ENCODE data around the gene FGF21. TPM values are rescaled to one million over a fixed set of nuclear protein-coding genes. Genes with fewer than 3 reads are reported as not detected.

Gene FGF21
- total and polyA plus RNA-seq, 4 experiments from 2014 or later: not detected

DNA sequence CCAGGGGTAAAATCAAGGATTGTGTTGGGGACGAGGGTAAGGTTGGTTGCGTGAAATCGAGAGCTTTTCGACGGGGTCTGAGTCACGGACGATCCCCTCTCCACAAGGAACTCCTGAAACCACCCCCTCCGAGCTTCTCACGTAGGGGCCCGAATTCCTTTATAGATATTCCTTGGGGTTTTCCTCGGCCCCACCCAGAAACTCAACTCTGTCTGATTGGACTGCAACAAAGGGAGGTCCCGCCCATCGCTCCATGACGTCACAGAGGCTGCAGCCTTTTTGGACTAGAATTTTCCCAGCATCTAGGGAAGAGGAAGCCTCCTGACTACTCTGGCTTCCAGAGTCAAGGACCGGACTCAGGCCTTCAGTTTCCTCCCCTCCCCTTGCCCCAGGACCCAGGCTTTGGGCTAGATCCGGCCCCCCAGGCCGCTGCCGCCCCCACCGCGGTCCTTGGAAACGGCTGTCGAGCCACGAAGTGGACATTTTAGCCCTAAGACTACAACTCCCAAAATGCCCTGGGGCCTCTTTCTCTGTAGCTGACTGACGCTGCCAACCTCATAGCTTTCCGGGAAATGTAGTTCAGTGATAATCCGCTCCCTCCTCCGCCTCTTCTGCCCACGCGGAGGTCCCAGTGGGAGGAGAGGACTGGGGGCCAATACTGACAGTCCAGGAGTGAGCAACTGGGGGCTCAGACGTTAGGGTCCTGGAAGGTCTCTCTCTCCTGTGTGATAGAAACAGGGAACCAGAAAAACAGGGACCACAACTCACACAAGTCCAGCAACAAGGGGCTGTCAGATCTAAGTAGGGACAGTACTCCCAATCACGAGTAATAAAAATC lies 8.4 kb upstream of the FGF21 start, which contains the start of gene IZUMO1:
Gene IZUMO1 (minus strand): TSS at position 172 of the 838 bp plus-strand sequence. CDS start 1,050 bp downstream, outside the sequence.
- no peaks in the 10 kb centered on the region for H3K9me3 ChIP-seq (ENCODE audit: control insufficient read depth in 1 of 2, low read length in 2 of 2)
- Mint-ChIP-seq H3K4me1 (peaks cover 4 to 24% (median 12%) of the 10 kb centered on the region in 4 donors), H3K4me3 (peak within 1 kb of the TSS in 3 of 8 donors; percentile 6 to 39 (median 35)), H3K27me3 (peaks cover 0 to 4% of the 10 kb centered on the region in 2 donors), H3K9me3 (peaks cover 0 to 1% (median 0%) of the 10 kb centered on the region in 8 donors), H3K27ac (peak within 1 kb of the TSS in 3 of 7 donors; percentile 1 to 60 (median 21)), H3K36me3 (no peaks in the 10 kb centered on the region)
- peaks cover 12% of the 10 kb centered on the region for H3K4me1 ChIP-seq (ENCODE audit: insufficient read depth, low read length)
- POLR2A ChIA-PET (ENCODE audit: partially characterized antibody): interaction anchor here (1.3 kb wide), 1 partner anchor 8 kb away, joined by 3 read pairs; no protein-coding TSS in a partner anchor
- intact Hi-C loops (cut with micrococcal nuclease): no loop called here
- peak; percentile 46 to 70 (median 55) for DNase-seq
- no peak within 1 kb of the TSS for H3K27ac ChIP-seq (ENCODE audit: low read depth, low read length)
- peaks cover 5% of the 10 kb centered on the region for H3K27me3 ChIP-seq (ENCODE audit: insufficient read depth, low read length)
- no peaks in the 10 kb centered on the region for H3K36me3 ChIP-seq (ENCODE audit: insufficient read depth, low read length)
- H3K4me3 ChIP-seq (ENCODE audit: low read length in 2 of 2): peak within 1 kb of the TSS in 1 of 2 donors; percentile 23
- CTCF ChIA-PET (ENCODE audit: partially characterized antibody): no interaction called here

DNA sequence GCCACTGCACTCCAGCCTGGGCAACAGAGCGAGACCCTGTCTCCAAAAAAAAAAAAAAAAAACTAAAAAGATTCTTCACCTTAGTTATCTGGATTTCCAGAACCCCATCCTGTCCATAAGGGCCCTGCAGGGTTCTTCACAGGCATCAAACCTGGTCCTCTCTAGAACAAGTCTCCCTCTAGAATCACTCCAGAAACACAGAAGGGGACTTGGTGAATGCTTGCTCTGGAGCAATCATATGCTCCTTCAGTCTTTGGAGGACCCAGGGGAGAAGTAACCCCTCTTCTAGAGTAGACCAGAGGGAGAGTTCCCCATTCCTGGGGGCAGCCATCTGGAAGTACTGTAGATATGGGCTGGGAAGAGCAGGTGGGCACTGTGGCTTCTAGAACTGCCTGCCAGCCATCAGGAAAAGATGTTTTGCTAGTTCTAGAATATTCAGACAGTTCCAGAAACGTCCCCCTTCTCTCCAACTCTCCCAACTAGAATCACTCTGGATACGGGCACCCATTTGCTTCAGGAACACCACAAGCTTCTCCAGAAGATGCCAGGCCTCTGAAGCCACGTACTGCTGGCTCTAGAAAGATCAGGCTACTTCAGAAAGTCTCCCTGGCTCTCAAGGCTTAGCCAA lies 5.6 kb upstream of the FGF21 start:
- peak in 1 of 5 donors; percentile 27 for DNase-seq
- intact Hi-C loops (cut with micrococcal nuclease): no loop called here
- no peak overlapping the region for H3K27ac ChIP-seq (ENCODE audit: low read depth, low read length)
- H3K9me3 ChIP-seq (ENCODE audit: control insufficient read depth in 1 of 2, low read length in 2 of 2): no peaks in the 10 kb centered on the region
- Mint-ChIP-seq H3K27me3 (peaks cover 8 to 11% of the 10 kb centered on the region in 2 donors), H3K27ac (no peak overlapping the region), H3K36me3 (no peaks in the 10 kb centered on the region), H3K9me3 (peaks cover 0 to 1% (median 0%) of the 10 kb centered on the region in 8 donors), H3K4me3 (no peak overlapping the region), H3K4me1 (peaks cover 15 to 37% (median 25%) of the 10 kb centered on the region in 4 donors)
- no peaks in the 10 kb centered on the region for H3K36me3 ChIP-seq (ENCODE audit: insufficient read depth, low read length)
- ChIA-PET CTCF (ENCODE audit: partially characterized antibody) (interaction anchor here (0.8 kb wide), 1 partner anchor 25 kb away, joined by 3 read pairs; no protein-coding TSS in a partner anchor), POLR2A (ENCODE audit: partially characterized antibody) (no interaction called here)
- H3K4me3 ChIP-seq (ENCODE audit: low read length in 2 of 2): no peak overlapping the region
- H3K4me1 ChIP-seq (ENCODE audit: insufficient read depth, low read length): peaks cover 28% of the 10 kb centered on the region
- H3K27me3 ChIP-seq (ENCODE audit: insufficient read depth, low read length): peaks cover 5% of the 10 kb centered on the region

DNA sequence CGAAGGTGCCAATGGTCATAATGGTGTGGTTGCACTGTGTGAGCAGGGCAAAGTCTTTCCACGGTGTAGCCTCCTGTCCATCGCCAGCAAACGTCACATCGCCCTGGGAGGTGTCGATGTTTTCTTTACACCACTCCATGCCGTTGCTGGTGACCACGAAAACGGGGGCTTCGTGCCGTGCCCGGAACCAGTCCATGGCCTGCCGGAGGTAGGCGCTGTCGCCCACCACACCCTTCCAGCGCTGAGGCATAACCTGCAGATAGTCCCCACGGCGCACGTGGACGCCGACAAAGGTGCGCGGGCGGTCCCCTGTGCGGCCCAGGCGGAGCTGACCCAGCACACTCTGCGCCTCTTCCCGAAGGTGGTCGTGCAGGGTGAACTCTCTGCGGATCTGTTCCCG lies 5.0 kb upstream of the FGF21 start:
- H3K4me3 ChIP-seq (ENCODE audit: low read length in 2 of 2): no peak overlapping the region
- CTCF ChIA-PET (ENCODE audit: partially characterized antibody): interaction anchor here (0.8 kb wide), 1 partner anchor 26 kb away, joined by 3 read pairs; no protein-coding TSS in a partner anchor
- no peak overlapping the region for H3K4me3 Mint-ChIP-seq
- peaks cover 0 to 1% (median 0%) of the 10 kb centered on the region in 8 donors for H3K9me3 Mint-ChIP-seq
- no peaks in the 10 kb centered on the region for H3K9me3 ChIP-seq (ENCODE audit: control insufficient read depth in 1 of 2, low read length in 2 of 2)
- H3K4me1 ChIP-seq (ENCODE audit: insufficient read depth, low read length): peaks cover 28% of the 10 kb centered on the region
- H3K27me3 Mint-ChIP-seq: peaks cover 10 to 11% of the 10 kb centered on the region in 2 donors
- intact Hi-C loops (cut with micrococcal nuclease): no loop called here
- peak overlapping the region in 2 of 7 donors; percentile 17 to 31 for H3K27ac Mint-ChIP-seq
- H3K27me3 ChIP-seq (ENCODE audit: insufficient read depth, low read length): peaks cover 5% of the 10 kb centered on the region
- DNase-seq: no peak
- H3K4me1 Mint-ChIP-seq: peaks cover 15 to 37% (median 24%) of the 10 kb centered on the region in 4 donors
- H3K36me3 ChIP-seq (ENCODE audit: insufficient read depth, low read length): no peaks in the 10 kb centered on the region
- POLR2A ChIA-PET (ENCODE audit: partially characterized antibody): interaction anchor here (1.0 kb wide), 1 partner anchor 11 kb away, joined by 5 read pairs; no protein-coding TSS in a partner anchor
- H3K36me3 Mint-ChIP-seq: no peaks in the 10 kb centered on the region
- no peak overlapping the region for H3K27ac ChIP-seq (ENCODE audit: low read depth, low read length)

DNA sequence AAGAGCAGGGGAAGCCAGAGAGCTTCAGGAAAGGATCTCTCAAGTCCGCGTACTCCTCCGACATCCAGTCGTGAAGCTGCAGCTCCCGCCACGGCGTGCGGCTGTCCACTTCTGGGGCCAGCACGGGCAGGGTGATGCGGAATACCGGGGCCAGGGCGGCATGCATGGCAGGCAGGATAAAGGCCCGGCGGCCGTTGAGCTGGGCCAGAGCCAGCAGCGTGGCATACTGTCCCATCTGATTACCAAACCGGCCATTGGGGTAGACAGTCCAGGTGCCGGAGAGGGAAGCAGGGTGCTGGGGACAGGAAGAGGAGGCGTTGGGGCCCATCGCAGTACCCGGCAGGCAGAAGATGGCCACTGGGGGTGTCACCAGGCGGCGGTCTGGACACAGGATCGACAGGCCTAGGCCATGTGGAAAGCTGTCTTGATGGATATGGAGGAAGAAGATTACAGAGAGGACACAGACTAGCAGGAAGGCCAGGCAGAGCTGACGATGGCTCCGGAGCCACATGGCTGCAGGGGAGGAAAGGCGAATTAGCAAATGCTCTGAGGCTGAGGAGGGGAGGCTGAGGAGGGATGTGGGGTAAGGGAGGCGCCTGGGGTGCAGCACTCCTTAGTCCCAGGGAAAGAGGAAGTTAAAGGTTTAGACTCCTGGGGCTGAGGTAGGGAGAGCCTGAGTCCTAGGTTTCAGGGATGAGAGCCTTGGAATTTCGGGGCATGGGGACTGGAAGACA lies 4.4 kb upstream of the FGF21 start:
- intact Hi-C loops (cut with micrococcal nuclease): no loop called here
- POLR2A ChIA-PET (ENCODE audit: partially characterized antibody): interaction anchor here (1.0 kb wide), 1 partner anchor 12 kb away, joined by 5 read pairs; no protein-coding TSS in a partner anchor
- H3K9me3 ChIP-seq (ENCODE audit: control insufficient read depth in 1 of 2, low read length in 2 of 2): no peaks in the 10 kb centered on the region
- peak overlapping the region; percentile 30 to 91 (median 64) for H3K4me3 Mint-ChIP-seq
- H3K36me3 ChIP-seq (ENCODE audit: insufficient read depth, low read length): no peaks in the 10 kb centered on the region
- peaks cover 9 to 11% of the 10 kb centered on the region in 2 donors for H3K27me3 Mint-ChIP-seq
- H3K36me3 Mint-ChIP-seq: no peaks in the 10 kb centered on the region
- H3K27ac Mint-ChIP-seq: peak overlapping the region in 4 of 7 donors; percentile 17 to 54 (median 28)
- H3K27ac ChIP-seq (ENCODE audit: low read depth, low read length): no peak overlapping the region
- peaks cover 15 to 36% (median 24%) of the 10 kb centered on the region in 4 donors for H3K4me1 Mint-ChIP-seq
- no peak overlapping the region for H3K4me3 ChIP-seq (ENCODE audit: low read length in 2 of 2)
- DNase-seq: no peak
- peaks cover 28% of the 10 kb centered on the region for H3K4me1 ChIP-seq (ENCODE audit: insufficient read depth, low read length)
- peaks cover 0 to 1% (median 0%) of the 10 kb centered on the region in 8 donors for H3K9me3 Mint-ChIP-seq
- peaks cover 5% of the 10 kb centered on the region for H3K27me3 ChIP-seq (ENCODE audit: insufficient read depth, low read length)
- CTCF ChIA-PET (ENCODE audit: partially characterized antibody): interaction anchor here (1.0 kb wide), 1 partner anchor 33 kb away, joined by 3 read pairs; no protein-coding TSS in a partner anchor

DNA sequence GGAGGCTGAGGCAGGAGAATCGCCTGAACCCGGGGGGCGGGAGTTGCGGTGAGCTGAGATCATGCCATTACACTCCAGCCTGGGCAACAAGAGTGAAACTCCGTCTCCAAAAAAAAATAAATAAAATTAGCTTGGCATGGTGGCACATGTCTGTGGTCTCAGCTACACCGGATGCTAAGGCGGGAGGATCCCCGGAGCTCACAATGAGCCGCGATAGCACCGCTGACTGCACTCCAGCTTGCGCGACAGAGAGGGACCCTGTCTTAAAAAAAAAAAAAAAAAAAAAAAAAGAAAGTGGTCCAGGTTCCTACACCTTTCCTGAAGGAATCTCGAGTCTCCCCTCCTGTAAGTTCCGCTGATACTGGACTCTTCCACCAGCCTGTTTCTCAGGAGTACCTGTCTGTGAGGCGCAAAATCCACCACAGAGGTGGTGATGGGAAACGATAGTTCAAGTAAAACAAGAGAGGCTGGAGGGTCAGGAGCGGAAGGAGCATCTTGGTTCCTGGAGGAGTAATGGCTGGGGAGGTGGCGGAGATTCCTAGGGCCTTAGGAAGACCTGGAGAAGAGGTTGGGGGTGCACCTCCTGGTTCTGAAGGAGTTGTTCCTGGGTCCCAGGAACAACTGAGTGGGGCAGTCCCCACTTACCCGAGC lies 3.4 kb upstream of the FGF21 start:
- DNase-seq: peak in 1 of 5 donors; percentile 19
- H3K27me3 Mint-ChIP-seq: peaks cover 6 to 11% of the 10 kb centered on the region in 2 donors
- CTCF ChIA-PET (ENCODE audit: partially characterized antibody): interaction anchor here (1.0 kb wide), 1 partner anchor 34 kb away, joined by 3 read pairs; no protein-coding TSS in a partner anchor
- peak overlapping the region; percentile 77 to 91 (median 86) for H3K4me3 Mint-ChIP-seq
- H3K27ac Mint-ChIP-seq: peak overlapping the region; percentile 2 to 89 (median 52)
- POLR2A ChIA-PET (ENCODE audit: partially characterized antibody): interaction anchor here (1.1 to 1.2 kb wide), 2 partner anchors 12 to 77 kb away, joined by 3 to 4 read pairs; no protein-coding TSS in a partner anchor
- H3K27me3 ChIP-seq (ENCODE audit: insufficient read depth, low read length): no peaks in the 10 kb centered on the region
- peaks cover 0 to 1% (median 0%) of the 10 kb centered on the region in 8 donors for H3K9me3 Mint-ChIP-seq
- no peaks in the 10 kb centered on the region for H3K9me3 ChIP-seq (ENCODE audit: control insufficient read depth in 1 of 2, low read length in 2 of 2)
- H3K27ac ChIP-seq (ENCODE audit: low read depth, low read length): no peak overlapping the region
- H3K4me1 Mint-ChIP-seq: peaks cover 13 to 29% (median 20%) of the 10 kb centered on the region in 4 donors
- intact Hi-C loops (cut with micrococcal nuclease): no loop called here
- no peaks in the 10 kb centered on the region for H3K36me3 Mint-ChIP-seq
- H3K36me3 ChIP-seq (ENCODE audit: insufficient read depth, low read length): no peaks in the 10 kb centered on the region
- H3K4me3 ChIP-seq (ENCODE audit: low read length in 2 of 2): peak overlapping the region in 1 of 2 donors; percentile 45
- H3K4me1 ChIP-seq (ENCODE audit: insufficient read depth, low read length): peaks cover 22% of the 10 kb centered on the region
